ENCODE data around the gene CCDC12. TPM values are rescaled to one million over a fixed set of nuclear protein-coding genes. Genes with fewer than 3 reads are reported as not detected.

The CCDC12 gene
- total RNA-seq, 1 donor from 2014 or later = 17.9 TPM

- H3K79me2 ChIP-seq (ENCODE audit: low read depth) = no peaks in the 10 kb centered on the region
- H4K20me1 ChIP-seq (ENCODE audit: low read depth) = no peaks in the 10 kb centered on the region
- Mint-ChIP-seq H3K27ac (no peak overlapping the region), H3K4me3 (no peak overlapping the region), H3K27me3 (ENCODE audit: insufficient read depth, low read depth) (peaks cover 15% of the 10 kb centered on the region), H3K36me3 (no peaks in the 10 kb centered on the region), H3K4me1 (peaks cover 13% of the 10 kb centered on the region), H3K9me3 (no peaks in the 10 kb centered on the region)
- H3K9me3 ChIP-seq (ENCODE audit: low read depth) = no peaks in the 10 kb centered on the region
- no peak overlapping the region for H3K4me3 ChIP-seq
- no peaks in the 10 kb centered on the region for H3F3A ChIP-seq (ENCODE audit: low read depth)
- DNase-seq (ENCODE audit: low spot score) = no peak
- H3K36me3 ChIP-seq = no peaks in the 10 kb centered on the region
- H3K4me2 ChIP-seq = no peak overlapping the region
- H3K4me1 ChIP-seq = peaks cover 6% of the 10 kb centered on the region
- H2AFZ ChIP-seq (replicated peaks) = no peak overlapping the region
- H3K9ac ChIP-seq = no peak overlapping the region
- no peak overlapping the region for H3K27ac ChIP-seq
- peaks cover 58% of the 10 kb centered on the region for H3K27me3 ChIP-seq
- TF ChIP-seq EZH2 (IDR thresholded peaks at IDR 0.05) (no peak), EZH2phosphoT487 (IDR thresholded peaks at IDR 0.05) (no peak), CTCF (IDR thresholded peaks at IDR 0.05) (no peak)
Measured at GRCh38 chr3:46897031-46897430, 79.5 kb downstream of the CCDC12 start.

DNA sequence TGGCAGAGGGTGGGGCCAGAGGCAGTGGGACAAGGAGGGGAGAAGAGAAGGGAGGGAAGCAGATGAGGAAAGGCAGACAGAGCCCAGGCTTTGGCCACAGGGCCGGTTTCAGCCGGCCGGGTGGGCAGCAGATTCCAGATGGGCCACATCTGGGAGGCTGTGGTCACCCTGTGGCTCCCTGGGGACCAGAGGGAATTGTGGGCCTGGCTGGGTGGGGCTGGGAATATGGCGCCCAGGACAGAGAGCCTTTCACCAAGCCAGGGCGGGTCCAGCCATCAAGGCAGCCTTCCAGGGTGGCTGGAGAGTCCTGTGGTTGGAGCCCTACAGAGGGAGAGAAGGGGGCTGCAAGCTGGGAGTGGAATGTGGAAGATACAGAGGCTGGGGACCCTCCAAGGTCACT is 80.2 kb downstream of the CCDC12 start:
- no peak overlapping the region for H2AFZ ChIP-seq (replicated peaks)
- no peaks in the 10 kb centered on the region for H4K20me1 ChIP-seq (ENCODE audit: low read depth)
- TF ChIP-seq EZH2 (IDR thresholded peaks at IDR 0.05) = no peak
- TF ChIP-seq CTCF (IDR thresholded peaks at IDR 0.05) = no peak
- TF ChIP-seq EZH2phosphoT487 (IDR thresholded peaks at IDR 0.05) = no peak
- H3K27ac ChIP-seq = no peak overlapping the region
- no peak overlapping the region for H3K9ac ChIP-seq
- H3K36me3 ChIP-seq = no peaks in the 10 kb centered on the region
- Mint-ChIP-seq H3K4me3 (no peak overlapping the region), H3K27me3 (ENCODE audit: insufficient read depth, low read depth) (peaks cover 14% of the 10 kb centered on the region), H3K4me1 (peaks cover 19% of the 10 kb centered on the region), H3K36me3 (no peaks in the 10 kb centered on the region), H3K9me3 (no peaks in the 10 kb centered on the region), H3K27ac (no peak overlapping the region)
- H3F3A ChIP-seq (ENCODE audit: low read depth) = no peaks in the 10 kb centered on the region
- H3K27me3 ChIP-seq = peaks cover 65% of the 10 kb centered on the region
- H3K4me2 ChIP-seq = no peak overlapping the region
- no peak overlapping the region for H3K4me3 ChIP-seq
- H3K4me1 ChIP-seq = peaks cover 6% of the 10 kb centered on the region
- no peaks in the 10 kb centered on the region for H3K9me3 ChIP-seq (ENCODE audit: low read depth)
- no peak for DNase-seq (ENCODE audit: low spot score)
- H3K79me2 ChIP-seq (ENCODE audit: low read depth) = no peaks in the 10 kb centered on the region

- no peaks in the 10 kb centered on the region for H3K9me3 Mint-ChIP-seq
- Histone ChIP-seq H3F3A (ENCODE audit: low read depth) (no peaks in the 10 kb centered on the region), H3K27ac (no peak overlapping the region), H2AFZ (replicated peaks) (no peak overlapping the region), H3K79me2 (ENCODE audit: low read depth) (no peaks in the 10 kb centered on the region), H3K4me3 (no peak overlapping the region), H3K4me2 (no peak overlapping the region), H3K36me3 (no peaks in the 10 kb centered on the region), H3K4me1 (peaks cover 6% of the 10 kb centered on the region), H4K20me1 (ENCODE audit: low read depth) (no peaks in the 10 kb centered on the region), H3K27me3 (peaks cover 71% of the 10 kb centered on the region), H3K9me3 (ENCODE audit: low read depth) (no peaks in the 10 kb centered on the region), H3K9ac (no peak overlapping the region)
- H3K4me1 Mint-ChIP-seq = peaks cover 20% of the 10 kb centered on the region
- no peaks in the 10 kb centered on the region for H3K36me3 Mint-ChIP-seq
- H3K27me3 Mint-ChIP-seq (ENCODE audit: insufficient read depth, low read depth) = peaks cover 14% of the 10 kb centered on the region
- no peak overlapping the region for H3K27ac Mint-ChIP-seq
- no peak for TF ChIP-seq EZH2phosphoT487 (IDR thresholded peaks at IDR 0.05)
- no peak for TF ChIP-seq CTCF (IDR thresholded peaks at IDR 0.05)
- TF ChIP-seq EZH2 (IDR thresholded peaks at IDR 0.05) = no peak
- H3K4me3 Mint-ChIP-seq = no peak overlapping the region
- no peak for DNase-seq (ENCODE audit: low spot score)
Measured at GRCh38 chr3:46895761-46896160, 80.8 kb downstream of the CCDC12 start.
